T-helper 2 cell (primary cell): ENCODE data around the gene PET117.
"Not testable (repeated sequence)": the region's sequence is repeated elsewhere in the genome, so short reads cannot be mapped to it uniquely, and the experiment has no call there.

ENCODE experiments used
- DNase-seq, 5 experiments: peaks; one replicate each; pipeline versions ENCODE4 v3.0.0 to v3.0.0-alpha.2; 2012 to 2022
- total RNA-seq, 2 donors: gene quantifications; one replicate each; lab custom pipeline; 2026; lab: John Stamatoyannopoulos, UW

The PET117 gene
- total RNA-seq, result 0 to 0.07 reads per million in 2 donors

GRCh38 chr20:18137412-18138265 is at the start of gene PET117, which contains the start of gene KAT14:
Gene PET117 (plus strand): TSS chr20:18137863. CDS start chr20:18137956, 93 bp downstream.
Gene KAT14 (plus strand): TSS chr20:18137863. CDS start chr20:18142661, 4,798 bp downstream.
- DNase-seq, result peak; percentile 75 to 97 (median 85)

GRCh38 chr20:18088298-18088697 is 49.4 kb upstream of the PET117 start:
- not testable (repeated sequence) for DNase-seq

- not testable (repeated sequence) for DNase-seq
Observed at GRCh38 chr20:18088841-18089240, 48.8 kb upstream of the PET117 start.

GRCh38 chr20:18090044-18090443 is 47.6 kb upstream of the PET117 start:
- no peak for DNase-seq

- no peak for DNase-seq
Observed at GRCh38 chr20:18090477-18090876, 47.2 kb upstream of the PET117 start.

DNA sequence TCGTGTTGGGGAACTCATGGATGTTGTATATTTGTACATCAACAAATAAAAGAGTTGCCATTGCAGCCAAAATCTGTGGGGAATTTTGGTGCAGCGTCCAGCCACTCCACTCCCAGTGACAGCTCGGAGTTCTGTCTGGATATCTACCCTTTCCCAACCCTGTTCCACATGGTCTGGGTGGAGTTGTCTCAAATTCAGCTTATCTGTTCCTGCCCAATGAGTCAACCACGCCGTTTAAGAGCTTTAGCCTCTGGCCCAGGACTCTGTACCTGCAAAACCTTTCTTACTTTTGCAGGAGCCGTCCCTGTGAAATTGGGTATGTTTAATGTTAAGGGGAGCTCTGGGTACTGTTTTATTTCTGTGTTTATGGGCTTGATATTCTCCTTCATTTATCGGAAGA is 46.0 kb upstream of the PET117 start:
- no peak for DNase-seq

- DNase-seq, result no peak
Observed at GRCh38 chr20:18092890-18093289, 44.8 kb upstream of the PET117 start.

GRCh38 chr20:18093388-18093787 is 44.3 kb upstream of the PET117 start:
- DNase-seq, result no peak

GRCh38 chr20:18094191-18094590 is 43.5 kb upstream of the PET117 start:
- no peak for DNase-seq

DNA sequence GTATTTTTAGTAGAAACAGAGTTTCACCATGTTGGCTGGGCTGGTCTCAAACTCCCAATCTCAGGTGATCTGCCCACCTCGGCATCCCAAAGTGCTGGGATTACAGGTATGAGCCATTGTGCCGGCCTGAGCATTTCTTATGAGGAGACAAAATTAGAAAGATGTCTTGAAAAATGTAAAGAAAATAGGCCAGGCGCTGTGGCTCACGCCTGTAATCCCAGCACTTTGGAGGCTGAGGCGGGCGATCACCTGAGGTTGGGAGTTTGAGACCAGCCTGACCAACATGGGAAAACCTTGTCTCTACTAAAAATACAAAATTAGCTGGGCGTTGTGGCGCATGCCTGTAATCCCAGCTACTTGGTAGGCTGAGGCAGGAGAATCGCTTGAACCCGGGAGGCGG is 37.1 kb upstream of the PET117 start:
- not testable (repeated sequence) for DNase-seq

GRCh38 chr20:18101125-18101810 is 36.4 kb upstream of the PET117 start:
- DNase-seq, result no peak

GRCh38 chr20:18103497-18103896 is 34.2 kb upstream of the PET117 start:
- no peak for DNase-seq

DNA sequence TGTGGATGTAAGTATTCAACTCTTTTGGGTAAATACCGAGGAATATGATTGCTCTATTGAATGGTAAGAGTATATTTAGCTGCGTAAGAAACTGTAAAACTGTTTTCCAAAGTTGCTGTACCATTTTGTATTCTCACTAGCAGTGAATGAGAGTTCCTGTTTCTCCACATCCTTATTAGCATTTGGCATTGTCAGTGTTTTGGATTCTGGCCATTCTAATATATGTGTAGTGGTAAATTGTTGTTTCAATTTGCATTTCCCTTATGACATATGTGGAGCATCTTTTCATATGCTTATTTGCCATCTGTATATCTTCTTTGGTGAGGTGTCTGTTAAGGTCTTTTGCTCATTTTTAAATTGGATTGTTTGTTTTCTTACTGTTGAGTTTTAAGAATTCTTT is 29.3 kb upstream of the PET117 start:
- no peak for DNase-seq

- peak in 1 of 5 experiments; percentile 30 for DNase-seq
Observed at GRCh38 chr20:18128574-18128973, 9.1 kb upstream of the PET117 start.

DNA sequence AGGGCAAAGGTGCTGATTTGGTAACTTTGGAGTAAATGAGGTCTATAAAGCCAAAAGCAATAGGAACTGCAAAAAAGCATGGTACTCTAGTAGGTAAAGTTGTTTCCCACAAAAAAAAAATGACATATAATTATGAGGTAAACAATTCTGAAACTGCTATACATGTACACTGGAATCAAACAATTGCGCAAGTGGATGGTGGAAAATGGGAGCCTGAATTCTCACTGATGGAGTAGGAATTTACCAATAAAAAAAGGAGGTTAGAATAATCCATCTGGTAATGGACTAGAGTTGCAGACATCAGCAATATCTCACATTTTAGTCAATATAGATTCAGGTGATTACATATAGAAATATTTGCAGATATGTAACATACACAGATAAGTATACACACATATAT is 5.0 kb upstream of the PET117 start:
- DNase-seq, result no peak

GRCh38 chr20:18133962-18134361 is 3.7 kb upstream of the PET117 start:
- DNase-seq, result no peak

DNA sequence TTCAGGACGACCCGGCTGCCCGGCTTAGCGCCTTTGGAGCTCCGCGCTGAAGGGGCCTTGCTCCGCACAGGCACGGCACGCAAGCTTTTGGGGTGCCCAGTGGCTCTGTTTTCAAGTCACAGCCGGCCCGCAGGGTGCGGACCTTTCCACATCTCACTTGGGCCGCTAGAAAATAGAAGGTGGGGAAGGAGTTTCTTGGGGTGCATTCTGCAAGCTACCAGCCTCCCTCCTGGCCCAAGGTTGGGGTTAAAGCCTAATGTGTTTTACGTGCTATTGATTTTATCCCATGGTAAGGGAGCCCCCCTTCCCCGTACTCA is 561 bp downstream of the PET117 start:
- DNase-seq, result no peak

DNA sequence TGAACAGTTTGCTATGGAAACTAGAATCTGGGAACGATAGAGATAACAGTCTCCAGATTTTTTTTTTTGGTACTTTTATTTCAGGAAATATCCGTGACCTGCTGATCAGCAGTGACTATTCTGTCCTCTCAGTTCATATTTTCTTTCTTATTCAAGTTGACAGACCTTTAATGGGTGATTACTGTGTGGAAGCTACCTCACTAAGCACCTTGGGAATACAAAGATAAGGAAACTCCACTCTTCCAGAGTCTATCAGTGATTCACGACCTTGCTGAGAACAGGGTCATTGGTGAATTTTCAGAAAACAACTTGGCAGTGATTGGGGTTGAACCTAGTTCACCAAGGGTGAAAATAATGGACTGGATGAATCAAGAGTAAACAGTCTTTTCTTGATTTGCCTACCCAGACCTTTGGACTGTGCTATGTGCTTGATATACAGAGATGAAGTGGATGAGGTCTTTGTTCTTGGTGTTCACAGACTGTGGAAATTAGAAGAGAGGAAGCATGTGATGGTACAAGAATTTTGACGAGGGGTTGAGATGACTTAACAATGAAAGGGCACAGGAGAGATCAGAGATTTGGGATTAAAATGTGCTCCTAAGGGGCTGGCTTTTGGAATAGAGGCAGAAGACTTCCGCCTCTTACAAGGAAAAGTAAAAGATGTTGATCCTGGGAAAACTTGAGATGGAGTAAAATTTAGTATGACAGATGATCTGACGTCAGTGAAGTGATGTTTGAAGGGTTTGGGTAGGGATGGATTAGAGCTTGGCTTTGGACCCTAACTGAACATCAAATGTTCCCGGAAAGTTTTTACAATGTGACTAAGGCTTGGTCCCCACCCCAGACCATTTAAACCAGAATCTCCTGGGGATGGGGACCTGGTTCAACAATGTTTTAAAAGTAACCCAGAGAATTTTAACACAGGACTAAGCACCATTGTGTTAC is 1.2 kb downstream of the PET117 start:
- peak in 1 of 5 experiments; percentile 23 for DNase-seq

DNA sequence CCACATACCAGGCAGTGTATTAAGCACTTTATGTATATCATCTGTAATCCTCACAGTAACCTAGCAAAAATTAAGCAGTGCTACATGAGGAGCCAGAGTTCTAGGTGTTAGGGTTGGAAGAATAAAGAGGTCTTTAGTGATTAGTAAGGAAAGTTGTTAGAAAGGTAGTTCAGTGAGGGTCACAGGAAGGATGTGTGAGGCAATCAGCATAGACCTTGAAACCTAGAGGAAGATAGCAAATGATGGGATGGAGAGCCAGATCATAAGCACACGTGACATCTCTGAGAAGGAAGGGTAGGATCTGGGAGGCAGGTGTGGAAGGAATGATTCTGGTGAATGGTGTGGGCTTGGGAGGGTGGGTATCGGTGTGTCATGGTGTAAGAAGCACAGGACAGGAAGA is 2.2 kb downstream of the PET117 start:
- no peak for DNase-seq

- no peak for DNase-seq
Observed at GRCh38 chr20:18144541-18145099, 7.0 kb downstream of the PET117 start.

DNA sequence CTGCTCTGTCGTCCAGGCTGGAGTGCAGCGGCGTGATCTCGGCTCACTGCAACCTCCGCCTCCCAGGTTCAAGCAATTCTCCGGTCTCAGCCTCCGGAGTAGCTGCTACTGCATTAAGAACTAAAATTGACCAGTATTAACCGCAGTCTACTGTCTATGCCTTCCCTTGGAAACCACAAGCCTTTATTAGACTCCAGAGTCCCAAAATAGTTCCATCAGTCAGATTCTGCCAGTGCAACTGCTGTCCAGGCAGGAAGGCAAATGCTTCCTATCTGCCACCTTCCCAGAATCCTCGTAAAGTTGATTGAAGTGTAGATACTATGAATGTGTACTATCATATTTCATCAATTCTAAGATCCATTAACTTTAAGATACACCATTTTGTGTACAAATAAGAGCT is 16.7 kb downstream of the PET117 start:
- DNase-seq, result no peak

GRCh38 chr20:18156045-18156444 is 18.4 kb downstream of the PET117 start:
- DNase-seq, result no peak

- no peak for DNase-seq
Observed at GRCh38 chr20:18164356-18164755, 26.7 kb downstream of the PET117 start.
